Stimulated activated CD8-positive, alpha-beta memory T cell treated with anti-CD3 and anti-CD28 coated beads, Interleukin-15, amount 100 ng/mL, for 48 hours (primary cell): ENCODE measurements around the gene KCNJ9.
"Not testable (repeated sequence)": the region's sequence is repeated elsewhere in the genome, so short reads cannot be mapped to it uniquely, and the experiment has no call there.

Source experiments
- DNase-seq, 2 donors: peaks; one replicate each; pipeline ENCODE4 v3.0.0-alpha.2; 2020; ENCODE audit warnings: low read depth in 2 of 2

Gene KCNJ9

GRCh38 chr1:160103658-160104408, 22.5 kb downstream of the KCNJ9 start:
- DNase-seq = no peak

DNA sequence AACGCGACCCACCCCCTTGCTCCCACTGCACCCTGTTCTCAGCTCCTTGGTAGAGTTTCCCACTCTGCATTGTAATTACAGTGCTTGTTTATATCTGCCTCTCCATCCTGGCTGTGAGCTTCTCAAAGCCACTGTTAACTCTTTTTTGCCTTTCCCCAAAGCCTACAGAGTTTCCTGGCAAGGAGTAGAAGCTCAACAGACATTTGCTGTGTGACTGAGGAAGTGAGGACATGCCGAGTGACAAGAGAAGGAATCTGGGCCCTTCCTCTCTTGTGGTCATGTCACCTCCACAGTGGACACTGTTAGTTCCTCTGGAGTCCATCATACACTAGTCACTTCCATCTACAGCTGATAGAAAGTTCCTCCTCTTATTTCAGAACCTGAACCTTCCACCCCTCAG, 23.1 kb downstream of the KCNJ9 start:
- DNase-seq = no peak

DNA sequence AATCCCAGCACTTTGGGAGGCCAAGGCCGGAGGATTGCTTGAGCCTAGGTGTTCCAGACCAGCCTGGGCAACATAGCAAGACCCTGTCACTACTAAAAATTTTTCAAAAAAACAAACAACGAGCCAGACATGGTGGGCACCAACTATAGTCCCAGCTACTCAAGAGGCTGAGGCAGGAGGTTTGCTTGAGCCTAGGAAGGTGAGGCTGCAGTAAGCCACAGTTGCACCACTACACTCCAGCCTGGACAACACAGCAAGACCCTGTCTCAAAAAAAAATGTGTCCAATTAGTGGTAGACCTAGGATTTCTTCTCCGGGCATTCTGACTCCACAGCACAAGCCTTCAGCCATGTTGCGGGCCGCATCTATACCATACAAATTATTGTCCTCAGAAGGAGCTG, 23.8 kb downstream of the KCNJ9 start:
- DNase-seq = no peak

DNA sequence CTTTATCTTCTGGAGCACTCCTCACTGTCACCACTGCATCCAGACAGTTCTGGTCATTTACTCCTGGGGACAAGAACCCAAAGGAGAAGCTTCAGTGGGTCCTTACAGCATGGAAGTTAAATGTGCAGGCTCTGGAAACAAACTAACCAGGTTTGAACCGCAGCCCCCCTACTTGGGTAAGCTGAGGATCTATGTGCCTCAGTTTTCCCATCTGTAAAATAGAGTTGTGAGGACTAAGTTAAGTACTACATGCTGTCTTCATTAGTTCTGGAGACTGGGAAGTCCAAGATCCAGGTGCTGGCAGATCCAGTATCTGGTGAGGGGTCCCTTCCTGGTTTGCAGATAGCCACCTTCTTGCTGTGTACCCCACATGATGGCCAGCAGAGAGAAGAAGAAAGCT, 26.2 kb downstream of the KCNJ9 start:
- DNase-seq = no peak

DNA sequence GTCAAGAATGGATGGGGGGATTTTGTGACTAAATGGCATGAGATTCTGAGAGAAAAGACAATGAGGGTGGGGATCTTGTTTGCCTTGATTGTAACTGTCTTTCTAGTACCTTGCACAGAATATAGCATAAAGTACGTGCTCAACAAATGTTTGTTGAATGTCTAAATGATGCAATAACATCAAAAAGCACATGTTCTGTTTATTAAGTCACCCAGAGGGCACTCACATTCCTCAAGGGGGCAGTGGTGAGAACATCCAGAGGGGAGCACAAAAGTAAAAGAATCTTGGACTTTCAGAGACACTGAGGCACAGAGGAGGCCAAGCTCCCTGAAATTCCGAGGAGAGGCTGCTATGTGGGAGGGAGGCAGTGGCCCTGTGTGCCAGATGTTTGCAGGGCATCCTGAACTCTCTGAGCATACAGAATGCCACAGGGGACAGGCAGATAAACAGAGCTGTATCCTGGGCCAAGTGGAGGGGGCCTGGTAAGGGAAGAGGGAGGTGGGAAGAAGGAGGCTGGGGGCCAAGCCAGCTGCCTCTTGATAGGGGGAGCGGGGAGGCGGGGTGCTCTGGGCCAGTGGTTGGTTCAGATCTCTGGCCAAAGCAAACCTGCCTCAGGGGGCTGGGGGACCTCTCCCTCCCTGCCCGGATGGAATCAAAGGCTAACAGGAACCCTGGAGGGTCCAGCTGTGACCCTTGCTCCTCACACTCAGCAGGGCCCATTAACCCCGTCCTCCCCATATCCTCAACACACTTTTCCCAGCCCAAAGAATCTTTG, 27.7 kb downstream of the KCNJ9 start:
- no peak for DNase-seq

GRCh38 chr1:160109686-160110085, 28.3 kb downstream of the KCNJ9 start:
- no peak for DNase-seq

DNA sequence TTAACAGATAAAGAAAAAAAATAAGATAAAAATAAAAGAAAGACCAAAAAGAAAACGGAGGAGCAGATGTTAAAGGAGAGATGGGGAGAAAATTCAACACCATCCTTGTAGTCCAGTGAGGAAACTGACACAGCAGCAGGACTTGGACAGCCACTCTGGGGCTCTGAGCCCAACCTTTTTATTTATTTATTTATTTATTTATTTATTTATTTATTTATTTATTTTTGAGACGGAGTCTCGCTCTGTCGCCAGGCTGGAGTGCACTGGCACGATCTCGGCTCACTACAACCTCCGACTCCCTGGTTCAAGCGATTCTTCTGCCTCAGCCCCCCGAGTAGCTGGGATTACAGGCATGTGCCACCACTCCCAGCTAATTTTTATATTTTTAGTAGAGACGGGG, 30.1 kb downstream of the KCNJ9 start:
- DNase-seq = not testable (repeated sequence)

DNA sequence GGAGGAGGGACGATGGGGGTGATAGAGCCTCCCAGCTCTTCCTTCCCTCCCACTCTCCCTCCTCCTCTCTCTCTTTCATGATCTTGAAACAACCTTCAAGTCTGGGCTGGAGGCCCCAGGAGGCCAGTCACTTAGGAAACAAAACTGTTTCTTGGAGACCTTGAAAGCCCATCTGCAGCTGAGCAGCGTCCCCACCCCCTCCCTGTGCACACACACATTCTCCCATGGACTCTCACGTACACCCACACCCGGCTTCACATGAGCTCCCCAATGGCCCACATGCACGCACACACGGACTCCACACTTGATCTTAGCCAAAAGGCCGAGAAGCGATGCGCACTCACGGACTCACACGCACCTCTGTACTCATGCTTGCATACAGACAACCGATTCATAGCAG, 31.0 kb downstream of the KCNJ9 start:
- DNase-seq = no peak

DNA sequence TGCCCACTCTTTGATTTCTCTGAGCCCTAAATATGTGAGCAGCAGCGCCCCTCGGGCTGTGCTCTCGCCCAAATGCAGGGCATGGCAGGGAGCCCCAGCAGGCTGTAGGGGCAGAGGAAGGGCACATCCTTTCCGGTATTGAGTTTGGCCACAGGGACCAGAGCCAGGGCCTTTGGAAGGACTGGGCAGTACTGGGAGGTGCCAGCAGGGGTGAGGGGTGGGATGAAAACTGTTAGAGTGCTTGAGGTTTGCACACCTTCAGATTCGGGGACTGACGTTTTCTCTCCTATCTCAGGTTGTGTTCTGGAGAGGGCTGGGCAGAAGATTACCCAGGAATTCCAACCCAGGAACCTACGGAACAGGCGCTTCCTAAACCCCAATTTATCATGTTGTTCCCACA, 32.1 kb downstream of the KCNJ9 start:
- no peak for DNase-seq

DNA sequence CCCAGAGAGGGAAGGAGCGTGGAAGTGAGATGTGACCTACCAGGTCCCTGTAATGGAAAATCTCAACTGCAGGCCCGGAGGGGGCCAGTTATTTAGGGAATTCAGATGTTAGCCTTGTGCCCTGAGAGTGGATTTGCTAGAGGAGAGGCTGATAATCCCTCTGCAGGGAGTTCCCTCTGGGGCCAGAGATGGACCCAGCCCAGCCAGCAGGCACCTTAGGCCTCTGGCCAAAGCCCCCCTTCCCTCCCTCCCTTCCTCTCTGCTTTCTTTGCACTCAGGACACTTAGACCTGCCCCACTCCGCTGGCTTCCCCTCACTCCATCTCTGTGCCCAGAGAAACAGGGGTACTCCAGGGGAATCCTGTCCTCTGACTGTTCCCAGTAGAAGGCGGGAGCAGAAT, 32.7 kb downstream of the KCNJ9 start:
- no peak for DNase-seq

- no peak for DNase-seq
These were observed 34.4 kb downstream of the KCNJ9 start, which contains the start of gene ATP1A2 for GRCh38 chr1:160115545-160116282. Gene ATP1A2, plus strand, starts transcription at chr1:160115759. Its CDS starts 103 bp downstream, at chr1:160115862.

DNA sequence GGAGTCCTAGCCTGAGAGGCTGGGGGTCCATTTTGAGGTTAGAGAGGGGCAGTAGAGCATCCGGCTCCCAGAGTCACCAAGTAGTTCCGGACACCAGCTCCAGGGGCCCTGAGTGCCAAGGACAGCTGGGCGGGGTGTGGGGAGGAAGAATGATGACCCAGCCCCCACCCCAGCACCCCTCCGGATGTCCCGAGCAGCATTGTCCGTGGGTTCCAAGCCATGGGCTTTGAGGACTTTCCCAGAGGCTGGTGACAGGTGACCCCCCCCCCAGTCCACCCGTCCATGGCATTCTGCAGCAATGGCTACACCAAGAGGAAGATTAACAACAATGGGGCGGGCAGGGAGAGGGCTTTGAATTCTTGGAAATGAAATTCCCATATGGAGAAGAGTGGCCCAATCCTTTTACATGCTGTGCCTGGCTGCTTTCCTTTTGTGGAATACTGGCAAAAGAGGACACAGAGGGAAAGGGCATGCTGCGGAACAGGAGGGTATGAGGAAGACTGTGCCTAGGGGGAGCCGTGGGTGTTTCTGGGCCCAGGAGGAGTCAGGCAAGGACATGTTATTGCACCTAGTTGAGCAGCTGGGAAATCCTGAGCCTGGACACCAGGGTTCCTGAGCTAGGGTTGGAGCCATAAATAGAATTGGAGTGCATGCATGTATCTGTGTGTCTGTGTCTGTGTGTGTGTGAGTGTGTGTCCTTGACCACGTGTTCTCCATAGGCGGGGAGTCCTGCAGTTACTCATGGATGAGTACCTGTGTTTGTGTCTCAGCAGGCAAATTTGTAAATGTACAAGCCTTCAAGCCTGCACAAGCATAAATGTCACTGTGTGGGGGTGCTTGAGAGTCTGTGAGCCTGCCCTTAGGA, 35.2 kb downstream of the KCNJ9 start:
- no peak for DNase-seq

- no peak for DNase-seq
These were observed 36.0 kb downstream of the KCNJ9 start for GRCh38 chr1:160117300-160117699.

DNA sequence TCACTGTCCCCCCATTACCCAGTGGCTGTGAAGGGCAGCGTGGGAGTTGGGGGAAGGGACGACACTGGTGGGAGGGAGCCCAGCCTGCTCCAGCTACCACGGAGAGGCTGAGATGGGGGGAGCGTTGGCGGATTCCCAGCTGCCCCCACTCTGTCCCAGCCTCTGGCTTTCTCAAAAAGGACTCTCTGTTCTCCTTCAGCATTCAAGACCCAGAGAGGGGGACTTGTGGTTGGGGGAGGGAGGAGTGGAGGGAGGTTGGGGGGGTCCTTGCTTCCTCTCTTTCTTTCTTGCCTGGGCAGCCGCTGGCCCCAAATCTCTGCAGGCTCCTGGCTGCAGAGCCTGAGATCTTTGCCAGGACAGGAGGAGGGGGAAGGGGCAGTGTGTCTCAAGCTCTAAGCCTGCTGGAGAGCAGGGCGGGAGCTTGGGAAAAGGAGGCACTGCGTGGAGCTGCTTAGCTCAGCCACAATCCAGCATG, 36.4 kb downstream of the KCNJ9 start:
- DNase-seq = no peak

DNA sequence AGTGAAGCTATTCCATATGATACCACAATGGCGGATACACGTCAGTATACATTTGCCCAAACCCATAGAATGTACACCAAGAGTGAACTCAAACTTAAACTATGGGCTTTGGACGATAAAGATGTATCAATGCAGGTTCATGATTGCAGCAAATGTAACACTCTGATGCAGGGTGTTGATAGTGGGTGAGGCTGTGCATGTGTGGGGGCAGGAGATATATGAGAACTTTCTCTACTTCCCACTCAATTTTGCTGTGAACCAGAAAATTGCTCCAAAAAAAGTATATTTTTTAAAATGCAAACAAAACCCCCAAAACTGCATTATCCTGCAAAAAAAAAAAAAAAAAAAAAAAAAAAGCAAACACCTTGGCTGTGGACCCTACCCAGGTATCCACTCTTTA, 37.6 kb downstream of the KCNJ9 start:
- DNase-seq = no peak

DNA sequence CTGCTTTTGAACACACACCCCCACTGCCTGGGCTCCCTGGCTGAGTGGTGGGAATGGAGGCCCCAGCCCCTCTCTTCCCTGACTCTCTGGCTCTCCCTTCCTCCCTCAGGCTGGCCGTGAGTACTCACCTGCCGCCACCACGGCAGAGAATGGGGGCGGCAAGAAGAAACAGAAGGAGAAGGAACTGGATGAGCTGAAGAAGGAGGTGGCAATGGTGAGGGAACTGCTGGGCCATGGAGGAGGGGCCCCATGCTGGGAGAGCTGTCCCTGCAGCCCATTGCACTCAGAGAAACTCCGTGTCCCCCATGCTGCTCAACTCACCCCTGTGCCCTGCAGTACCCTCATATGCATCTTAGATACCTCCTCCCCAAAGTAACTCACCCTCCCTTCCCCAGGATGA, 39.5 kb downstream of the KCNJ9 start:
- no peak for DNase-seq

DNA sequence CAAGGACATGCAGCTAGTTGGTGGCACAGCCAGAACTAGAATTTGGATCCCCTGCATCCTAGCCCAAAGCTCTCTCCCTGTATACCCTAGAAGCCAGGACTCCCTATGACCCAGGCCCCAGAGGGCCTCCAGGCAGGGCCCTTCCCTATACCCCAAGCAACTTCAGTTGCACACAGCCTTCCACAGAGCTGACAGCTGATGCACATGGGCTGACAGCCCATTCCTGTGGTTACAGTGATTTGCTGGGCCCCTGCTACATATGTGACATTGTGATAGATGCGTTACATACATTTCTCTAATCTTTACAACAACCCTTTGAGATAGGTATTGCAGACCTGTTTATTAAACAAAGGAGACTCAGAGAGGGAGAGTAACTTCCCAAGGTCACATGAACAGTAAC, 40.0 kb downstream of the KCNJ9 start:
- DNase-seq = no peak

GRCh38 chr1:160122978-160123495, 41.7 kb downstream of the KCNJ9 start:
- no peak for DNase-seq

DNA sequence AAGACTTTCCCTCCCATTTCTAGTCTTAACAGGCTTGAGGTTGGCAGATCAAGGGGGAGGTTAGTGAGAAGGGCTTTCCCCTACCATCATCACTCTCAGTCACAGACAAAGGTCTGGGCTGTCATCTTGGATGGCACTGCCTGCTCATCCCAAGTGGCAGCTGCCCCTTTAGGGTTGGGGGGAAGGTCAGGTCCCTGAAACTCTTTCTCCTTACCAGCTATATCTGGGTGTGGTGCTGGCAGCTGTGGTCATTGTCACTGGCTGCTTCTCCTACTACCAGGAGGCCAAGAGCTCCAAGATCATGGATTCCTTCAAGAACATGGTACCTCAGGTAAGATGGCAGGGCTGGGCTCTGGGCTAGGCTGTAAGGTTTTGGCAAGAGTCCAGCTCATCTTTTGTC, 42.4 kb downstream of the KCNJ9 start:
- no peak for DNase-seq

- DNase-seq = no peak
These were observed 43.6 kb downstream of the KCNJ9 start for GRCh38 chr1:160124705-160125478.
